ENCODE results near the gene FCRL1.

DNA sequence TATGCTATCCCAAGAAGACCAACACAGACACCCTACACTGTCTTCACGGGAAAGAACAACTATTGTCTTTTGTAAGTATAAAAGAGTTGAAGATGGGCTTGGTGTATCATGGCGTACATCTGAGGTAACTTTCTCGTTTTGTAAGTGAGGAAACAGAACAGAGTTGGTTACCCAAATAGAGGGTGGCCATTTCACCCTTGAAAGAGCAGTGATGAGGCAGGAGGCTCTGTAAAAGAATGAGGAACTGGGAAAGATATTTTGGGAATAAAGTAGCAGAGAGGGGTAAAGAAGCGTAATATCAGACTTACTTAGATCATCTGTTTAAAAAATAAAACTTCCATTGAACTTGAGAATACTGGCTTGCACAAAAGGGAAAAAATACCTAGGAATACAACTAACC lies 61.9 kb downstream of the FCRL1 start:
- TF ChIP-seq CTCF (IDR thresholded peaks at IDR 0.05): no peak
- TF ChIP-seq POLR2A (IDR thresholded peaks at IDR 0.05): no peak

All from Peyer's patch (tissue), 4 donors.